Fibroblast of skin of back (primary cell): Measurements from ENCODE around the gene ERGIC2. TPM values are rescaled to one million over a fixed set of nuclear protein-coding genes. Genes with fewer than 3 reads are reported as not detected.
"Not testable (repeated sequence)": the region's sequence is repeated elsewhere in the genome, so short reads cannot be mapped to it uniquely, and the experiment has no call there.

Experiments used
- DNase-seq: peaks from one replicate; pipeline ENCODE4 v3.0.0-alpha.2; 2013
- polyA plus RNA-seq, 2 experiments: library from polyadenylated mRNA; unstranded; fragments of 120-200 nt; gene quantifications; one replicate each; pipeline ENCODE4 v1.2.1, GENCODE V29; 2013; ENCODE audit not compliant: insufficient read length in 2 of 2

ERGIC2 gene
- 76.5 TPM for polyA plus RNA-seq (2013, experiment 1 of 2; ENCODE audit: insufficient read length)
- polyA plus RNA-seq (2013, experiment 2 of 2; ENCODE audit: insufficient read length), result 76.9 TPM

- peak; percentile 98 for DNase-seq
Measured at GRCh38 chr12:29380536-29381523, at the start of gene ERGIC2. Gene ERGIC2 (minus strand): TSS chr12:29381172. CDS start chr12:29371633, 9,539 bp downstream.

- no peak for DNase-seq
Measured at GRCh38 chr12:29430716-29431044, 49.7 kb upstream of the ERGIC2 start.

GRCh38 chr12:29429999-29430715, 49.2 kb upstream of the ERGIC2 start:
- DNase-seq, result no peak

- DNase-seq, result peak; percentile 77
Measured at GRCh38 chr12:29428633-29429032, 47.7 kb upstream of the ERGIC2 start.

GRCh38 chr12:29427964-29428363, 47.0 kb upstream of the ERGIC2 start:
- no peak for DNase-seq

- no peak for DNase-seq
Measured at GRCh38 chr12:29426498-29426897, 45.5 kb upstream of the ERGIC2 start.

- peak; percentile 14 for DNase-seq
Measured at GRCh38 chr12:29425722-29426121, 44.8 kb upstream of the ERGIC2 start.

- DNase-seq, result no peak
Measured at GRCh38 chr12:29416748-29417147, 35.8 kb upstream of the ERGIC2 start.

GRCh38 chr12:29415111-29415510, 34.1 kb upstream of the ERGIC2 start:
- DNase-seq, result no peak

GRCh38 chr12:29414368-29414767, 33.4 kb upstream of the ERGIC2 start:
- DNase-seq, result no peak

GRCh38 chr12:29405561-29405960, 24.6 kb upstream of the ERGIC2 start:
- DNase-seq, result no peak

- DNase-seq, result no peak
Measured at GRCh38 chr12:29403991-29404390, 23.0 kb upstream of the ERGIC2 start.

GRCh38 chr12:29402437-29402836, 21.5 kb upstream of the ERGIC2 start:
- DNase-seq, result no peak

- DNase-seq, result no peak
Measured at GRCh38 chr12:29398495-29398894, 17.5 kb upstream of the ERGIC2 start.

- peak; percentile 59 for DNase-seq
Measured at GRCh38 chr12:29396774-29397173, 15.8 kb upstream of the ERGIC2 start.

- no peak for DNase-seq
Measured at GRCh38 chr12:29395356-29395755, 14.4 kb upstream of the ERGIC2 start.

- DNase-seq, result not testable (repeated sequence)
Measured at GRCh38 chr12:29390419-29390818, 9.4 kb upstream of the ERGIC2 start.

- no peak for DNase-seq
Measured at GRCh38 chr12:29389295-29389919, 8.4 kb upstream of the ERGIC2 start.

GRCh38 chr12:29386084-29386680, 5.2 kb upstream of the ERGIC2 start:
- not testable (repeated sequence) for DNase-seq

GRCh38 chr12:29385194-29385593, 4.2 kb upstream of the ERGIC2 start:
- DNase-seq, result not testable (repeated sequence)

GRCh38 chr12:29382251-29382650, 1.3 kb upstream of the ERGIC2 start:
- DNase-seq, result no peak

GRCh38 chr12:29376118-29376517, 4.9 kb downstream of the ERGIC2 start:
- DNase-seq, result no peak

- DNase-seq, result no peak
Measured at GRCh38 chr12:29374913-29375312, 6.1 kb downstream of the ERGIC2 start.
